ENCODE results near the gene ARHGEF4. TPM values are rescaled to one million over a fixed set of nuclear protein-coding genes. Genes with fewer than 3 reads are reported as not detected.

Gene ARHGEF4
- total RNA-seq, 4 donors from 2014 or later = 23.7 to 51.5 (median 37.1) TPM

DNA sequence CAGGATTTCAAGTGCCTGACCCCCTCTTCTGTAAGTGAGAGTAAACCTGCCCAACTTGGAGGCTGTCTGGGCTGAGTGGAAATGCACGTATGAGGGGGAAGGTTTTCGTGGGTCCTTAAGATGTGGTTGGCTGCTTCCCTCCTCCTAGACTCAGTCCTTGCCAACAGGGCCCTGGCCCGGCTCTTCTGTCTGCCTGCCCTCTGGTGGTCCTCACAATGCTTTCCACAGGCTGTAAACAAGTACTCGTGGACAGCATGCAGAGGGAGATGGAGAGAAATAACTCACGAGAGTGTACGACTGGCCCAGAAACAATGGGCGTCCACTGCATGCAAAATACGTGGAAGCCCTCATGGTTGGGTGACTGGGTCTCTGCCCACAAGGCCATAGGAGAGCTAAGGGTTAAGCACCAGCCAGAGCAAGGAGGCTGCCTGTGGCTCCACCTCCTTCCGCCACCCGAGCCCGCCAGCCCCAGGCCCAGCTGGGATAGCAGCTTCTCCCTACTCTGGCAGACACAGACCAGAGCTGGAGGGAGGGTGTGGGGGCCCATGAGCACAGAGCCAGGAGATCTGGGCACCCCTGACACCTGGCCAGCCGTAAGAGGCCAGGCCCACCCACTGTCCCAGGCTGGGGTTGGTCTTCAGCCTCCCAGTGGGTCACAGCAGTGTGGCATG is 17.0 kb upstream of the ARHGEF4 start:
- H3K36me3 ChIP-seq = no peaks in the 10 kb centered on the region
- DNase-seq (ENCODE audit: extremely low spot score) = no peak
- peak overlapping the region; percentile 76 to 93 (median 87) for H3K27ac ChIP-seq (replicated peaks in 1 of 4)
- 66% methylated on average over 8 of the region's 12 CpGs for WGBS
- TF ChIP-seq EP300 (IDR thresholded peaks at IDR 0.05) = no peak
- no peak for TF ChIP-seq POLR2A (IDR thresholded peaks at IDR 0.05; ENCODE audit: low read depth)
- no peak for TF ChIP-seq POLR2AphosphoS5 (IDR thresholded peaks at IDR 0.05)
- TF ChIP-seq, protein P1, sequence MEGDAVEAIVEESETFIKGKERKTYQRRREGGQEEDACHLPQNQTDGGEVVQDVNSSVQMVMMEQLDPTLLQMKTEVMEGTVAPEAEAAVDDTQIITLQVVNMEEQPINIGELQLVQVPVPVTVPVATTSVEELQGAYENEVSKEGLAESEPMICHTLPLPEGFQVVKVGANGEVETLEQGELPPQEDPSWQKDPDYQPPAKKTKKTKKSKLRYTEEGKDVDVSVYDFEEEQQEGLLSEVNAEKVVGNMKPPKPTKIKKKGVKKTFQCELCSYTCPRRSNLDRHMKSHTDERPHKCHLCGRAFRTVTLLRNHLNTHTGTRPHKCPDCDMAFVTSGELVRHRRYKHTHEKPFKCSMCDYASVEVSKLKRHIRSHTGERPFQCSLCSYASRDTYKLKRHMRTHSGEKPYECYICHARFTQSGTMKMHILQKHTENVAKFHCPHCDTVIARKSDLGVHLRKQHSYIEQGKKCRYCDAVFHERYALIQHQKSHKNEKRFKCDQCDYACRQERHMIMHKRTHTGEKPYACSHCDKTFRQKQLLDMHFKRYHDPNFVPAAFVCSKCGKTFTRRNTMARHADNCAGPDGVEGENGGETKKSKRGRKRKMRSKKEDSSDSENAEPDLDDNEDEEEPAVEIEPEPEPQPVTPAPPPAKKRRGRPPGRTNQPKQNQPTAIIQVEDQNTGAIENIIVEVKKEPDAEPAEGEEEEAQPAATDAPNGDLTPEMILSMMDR (IDR thresholded peaks at IDR 0.05) = no peak
- H3K4me3 ChIP-seq = peak overlapping the region in 3 of 4 donors; percentile 15 to 33 (median 32)
- intact Hi-C loops (cut with DNase I) = no loop called here
- no peaks in the 10 kb centered on the region for H3K9me3 ChIP-seq
- H3K4me1 ChIP-seq = peaks cover 15 to 30% (median 23%) of the 10 kb centered on the region in 4 donors
- peaks cover 0 to 29% (median 0%) of the 10 kb centered on the region in 4 donors for H3K27me3 ChIP-seq

- DNase-seq (ENCODE audit: extremely low spot score) = no peak
- no peak for TF ChIP-seq EP300 (IDR thresholded peaks at IDR 0.05)
- peak; percentile 65 to 78 for TF ChIP-seq POLR2AphosphoS5 (IDR thresholded peaks at IDR 0.05)
- WGBS = 43% methylated on average over 11 of the region's 16 CpGs
- Histone ChIP-seq H3K27ac (replicated peaks in 1 of 4) (peak overlapping the region; percentile 76 to 93 (median 87)), H3K9me3 (no peaks in the 10 kb centered on the region), H3K36me3 (no peaks in the 10 kb centered on the region), H3K4me1 (peaks cover 15 to 30% (median 23%) of the 10 kb centered on the region in 4 donors), H3K27me3 (peaks cover 0 to 23% (median 0%) of the 10 kb centered on the region in 4 donors), H3K4me3 (peak overlapping the region in 3 of 4 donors; percentile 15 to 33 (median 32))
- intact Hi-C loops (cut with DNase I) = no loop called here
These were observed 16.3 kb upstream of the ARHGEF4 start for GRCh38 chr2:130820279-130820861.

DNA sequence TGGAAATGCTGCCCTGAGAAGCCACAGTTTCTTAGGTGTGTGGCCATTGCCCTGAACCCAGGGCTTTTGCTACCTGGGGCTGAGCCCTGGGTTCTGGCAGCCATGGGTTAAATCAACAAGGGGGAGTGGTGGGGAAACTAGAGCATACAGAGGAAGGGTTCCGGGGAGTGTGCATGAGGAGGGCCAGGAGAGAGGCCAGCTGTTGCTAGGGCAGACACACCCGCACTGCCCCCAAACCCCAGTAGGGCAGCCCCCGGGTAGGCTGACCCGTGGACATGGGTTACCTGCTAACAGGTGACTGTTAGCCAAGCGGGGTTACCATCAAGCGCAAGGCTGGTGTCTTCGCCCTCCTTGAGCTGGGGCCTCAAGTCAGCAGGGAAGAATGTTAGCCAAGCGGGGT is 14.8 kb upstream of the ARHGEF4 start:
- Histone ChIP-seq H3K9me3 (no peaks in the 10 kb centered on the region), H3K4me3 (no peak overlapping the region), H3K4me1 (peaks cover 15 to 30% (median 23%) of the 10 kb centered on the region in 4 donors), H3K27ac (replicated peaks in 1 of 4) (peak overlapping the region in 1 of 4 donors; percentile 93), H3K36me3 (no peaks in the 10 kb centered on the region), H3K27me3 (peaks cover 0 to 21% (median 0%) of the 10 kb centered on the region in 4 donors)
- TF ChIP-seq POLR2A (IDR thresholded peaks at IDR 0.05; ENCODE audit: low read depth) (no peak), EP300 (IDR thresholded peaks at IDR 0.05) (no peak)
- TF ChIP-seq, protein P1 (IDR thresholded peaks at IDR 0.05) = no peak
- DNase-seq (ENCODE audit: extremely low spot score) = no peak
- WGBS = 95% methylated on average over 2 of the region's 8 CpGs
- intact Hi-C loops (cut with DNase I) = no loop called here

GRCh38 chr2:130822766-130823165 is 13.9 kb upstream of the ARHGEF4 start:
- peaks cover 15 to 30% (median 23%) of the 10 kb centered on the region in 4 donors for H3K4me1 ChIP-seq
- peaks cover 0 to 21% (median 0%) of the 10 kb centered on the region in 4 donors for H3K27me3 ChIP-seq
- no peak overlapping the region for H3K27ac ChIP-seq (replicated peaks in 1 of 4)
- H3K9me3 ChIP-seq = no peaks in the 10 kb centered on the region
- DNase-seq (ENCODE audit: extremely low spot score) = no peak
- intact Hi-C loops (cut with DNase I) = no loop called here
- TF ChIP-seq POLR2AphosphoS5 (IDR thresholded peaks at IDR 0.05) (no peak), POLR2A (IDR thresholded peaks at IDR 0.05; ENCODE audit: low read depth) (no peak), EP300 (IDR thresholded peaks at IDR 0.05) (no peak)
- TF ChIP-seq, protein P1 (IDR thresholded peaks at IDR 0.05) = no peak
- 94% methylated on average over 4 of the region's 10 CpGs for WGBS
- no peak overlapping the region for H3K4me3 ChIP-seq
- H3K36me3 ChIP-seq = no peaks in the 10 kb centered on the region

GRCh38 chr2:130823171-130823885 is 13.4 kb upstream of the ARHGEF4 start:
- no peak overlapping the region for H3K27ac ChIP-seq (replicated peaks in 1 of 4)

More at GRCh38 chr2:130823171-130823885, 13.4 kb upstream of the ARHGEF4 start:
- Histone ChIP-seq H3K4me3 (no peak overlapping the region), H3K9me3 (no peaks in the 10 kb centered on the region), H3K27me3 (peaks cover 0 to 20% (median 0%) of the 10 kb centered on the region in 4 donors), H3K4me1 (peaks cover 15 to 30% (median 23%) of the 10 kb centered on the region in 4 donors), H3K36me3 (no peaks in the 10 kb centered on the region)
- 73% methylated on average over 9 of the region's 10 CpGs for WGBS
- intact Hi-C loops (cut with DNase I) = no loop called here
- no peak for DNase-seq (ENCODE audit: extremely low spot score)
- TF ChIP-seq POLR2A (IDR thresholded peaks at IDR 0.05; ENCODE audit: low read depth) (no peak), EP300 (IDR thresholded peaks at IDR 0.05) (no peak), POLR2AphosphoS5 (IDR thresholded peaks at IDR 0.05) (no peak)
- TF ChIP-seq, protein P1 (IDR thresholded peaks at IDR 0.05) = no peak
